Panc1 (cell line): ENCODE measurements around the gene PRXL2A.

ENCODE experiments used
- CTCF ChIP-seq: fragments of 450-650 bp; IDR thresholded peaks from 2 replicates; pipeline ENCODE4 v1.5.1; 2017; ENCODE audit warnings: mild to moderate bottlenecking
- POLR2AphosphoS5 ChIP-seq: IDR thresholded peaks from 2 replicates; pipeline ENCODE4 v1.6.1; 2012; ENCODE audit warnings: mild to moderate bottlenecking, low read depth, low read length, moderate library complexity
- SIN3A ChIP-seq: IDR thresholded peaks from 2 replicates; pipeline ENCODE4 v1.6.1; 2012; ENCODE audit warnings: low read depth, mild to moderate bottlenecking, low read length, moderate library complexity, borderline replicate concordance; ENCODE audit not compliant: insufficient read depth
- TF ChIP-seq, protein P1 (sequence below), 2 experiments: IDR thresholded peaks; 2 replicates each; pipeline ENCODE4 v1.6.1; 2011 to 2012; ENCODE audit warnings: low read depth in 2 of 2, control low read depth in 1 of 2, low read length in 1 of 2, mild to moderate bottlenecking in 1 of 2, moderate library complexity in 1 of 2; ENCODE audit not compliant: insufficient read depth in 1 of 2

- TF ChIP-seq CTCF (no peak), POLR2AphosphoS5 (no peak), SIN3A (no peak)
- TF ChIP-seq, protein P1, sequence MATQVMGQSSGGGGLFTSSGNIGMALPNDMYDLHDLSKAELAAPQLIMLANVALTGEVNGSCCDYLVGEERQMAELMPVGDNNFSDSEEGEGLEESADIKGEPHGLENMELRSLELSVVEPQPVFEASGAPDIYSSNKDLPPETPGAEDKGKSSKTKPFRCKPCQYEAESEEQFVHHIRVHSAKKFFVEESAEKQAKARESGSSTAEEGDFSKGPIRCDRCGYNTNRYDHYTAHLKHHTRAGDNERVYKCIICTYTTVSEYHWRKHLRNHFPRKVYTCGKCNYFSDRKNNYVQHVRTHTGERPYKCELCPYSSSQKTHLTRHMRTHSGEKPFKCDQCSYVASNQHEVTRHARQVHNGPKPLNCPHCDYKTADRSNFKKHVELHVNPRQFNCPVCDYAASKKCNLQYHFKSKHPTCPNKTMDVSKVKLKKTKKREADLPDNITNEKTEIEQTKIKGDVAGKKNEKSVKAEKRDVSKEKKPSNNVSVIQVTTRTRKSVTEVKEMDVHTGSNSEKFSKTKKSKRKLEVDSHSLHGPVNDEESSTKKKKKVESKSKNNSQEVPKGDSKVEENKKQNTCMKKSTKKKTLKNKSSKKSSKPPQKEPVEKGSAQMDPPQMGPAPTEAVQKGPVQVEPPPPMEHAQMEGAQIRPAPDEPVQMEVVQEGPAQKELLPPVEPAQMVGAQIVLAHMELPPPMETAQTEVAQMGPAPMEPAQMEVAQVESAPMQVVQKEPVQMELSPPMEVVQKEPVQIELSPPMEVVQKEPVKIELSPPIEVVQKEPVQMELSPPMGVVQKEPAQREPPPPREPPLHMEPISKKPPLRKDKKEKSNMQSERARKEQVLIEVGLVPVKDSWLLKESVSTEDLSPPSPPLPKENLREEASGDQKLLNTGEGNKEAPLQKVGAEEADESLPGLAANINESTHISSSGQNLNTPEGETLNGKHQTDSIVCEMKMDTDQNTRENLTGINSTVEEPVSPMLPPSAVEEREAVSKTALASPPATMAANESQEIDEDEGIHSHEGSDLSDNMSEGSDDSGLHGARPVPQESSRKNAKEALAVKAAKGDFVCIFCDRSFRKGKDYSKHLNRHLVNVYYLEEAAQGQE (IDR thresholded peaks at IDR 0.05; ENCODE audit: insufficient read depth in 1 of 2, low read depth in 2 of 2, low read length in 1 of 2), result no peak
These were observed 34.5 kb downstream of the PRXL2A start for GRCh38 chr10:80442879-80443278.
